PC-3 (cell line): ENCODE data around the gene HIGD2A. TPM values are rescaled to one million over a fixed set of nuclear protein-coding genes. Genes with fewer than 3 reads are reported as not detected.

Experiments used
- ATAC-seq: fragments of 200-7000 bp; cut with Tn5 transposase; 2 replicates; pipeline ENCODE4 v1.9.1; 2020; ENCODE audit warnings: mild to moderate bottlenecking, moderate library complexity
- BruUV-seq: library from RNA; stranded (reverse); fragments of 400-500 nt; replicated peaks from 2 replicates; lab custom pipeline; 2021; lab: Mats Ljungman, UMichigan
- CTCF ChIA-PET: fragments of 300-600 bp; sonication (Branson Sonifier 250); formaldehyde crosslinking; loops from one replicate; lab custom pipeline; 2022; ENCODE audit warnings: antibody characterized with exemption; lab: Charles Lee
- POLR2A ChIA-PET: fragments of 300-600 bp; sonication (Branson Sonifier 250); formaldehyde crosslinking; loops from one replicate; lab custom pipeline; 2022; ENCODE audit warnings: antibody characterized with exemption; ENCODE audit not compliant: unreplicated experiment; lab: Charles Lee
- DNase-seq: peaks from one replicate; pipeline ENCODE4 v3.0.0-alpha.2; 2015
- H2AFZ ChIP-seq: fragments of 300-600 bp; sonication (generic); 2 replicates; pipeline ENCODE4 v1.6.0; 2016; ENCODE audit warnings: antibody characterized with exemption, low read length
- H3F3A ChIP-seq: fragments of 300-600 bp; sonication (generic); one replicate; pipeline ENCODE4 v1.6.0; 2017; ENCODE audit warnings: antibody characterized with exemption, low read length, control low read depth, mild to moderate bottlenecking; ENCODE audit not compliant: unreplicated experiment
- H3K27ac ChIP-seq: fragments of 300-600 bp; sonication (generic); 2 replicates; pipeline ENCODE4 v1.5.1; 2016; ENCODE audit warnings: mild to moderate bottlenecking, low read length
- H3K27me3 ChIP-seq: fragments of 300-600 bp; sonication (generic); 2 replicates; pipeline ENCODE4 v1.6.1; 2016; ENCODE audit warnings: low read length, mixed read lengths
- H3K36me3 ChIP-seq: fragments of 300-600 bp; sonication (generic); 2 replicates; pipeline ENCODE4 v1.6.1; 2016; ENCODE audit warnings: low read depth, mixed run types, low read length, mixed read lengths
- H3K4me1 ChIP-seq: fragments of 300-600 bp; sonication (generic); 2 replicates; pipeline ENCODE4 v1.5.1; 2016; ENCODE audit warnings: low read length; ENCODE audit not compliant: insufficient read depth
- H3K4me2 ChIP-seq: fragments of 300-600 bp; sonication (generic); 2 replicates; pipeline ENCODE4 v1.6.0; 2016; ENCODE audit warnings: low read length
- H3K4me3 ChIP-seq: fragments of 300-600 bp; sonication (generic); 2 replicates; pipeline ENCODE4 v1.5.1; 2016; ENCODE audit warnings: mild to moderate bottlenecking, low read length, mixed read lengths
- H3K79me2 ChIP-seq: fragments of 300-600 bp; sonication (generic); 2 replicates; pipeline ENCODE4 v1.6.1; 2017; ENCODE audit warnings: low read length, mixed read lengths
- H3K9ac ChIP-seq: fragments of 300-600 bp; sonication (generic); 2 replicates; pipeline ENCODE4 v1.6.0; 2016; ENCODE audit warnings: mild to moderate bottlenecking, low read length
- H3K9me2 ChIP-seq: fragments of 300-600 bp; sonication (generic); replicated peaks from 2 replicates; pipeline ENCODE4 v1.6.1; 2016; ENCODE audit warnings: mixed run types, low read length, mixed read lengths
- H3K9me3 ChIP-seq: fragments of 300-600 bp; sonication (generic); 2 replicates; pipeline ENCODE4 v1.6.1; 2016; ENCODE audit warnings: low read length, mixed read lengths
- H4K20me1 ChIP-seq: fragments of 300-600 bp; sonication (generic); 2 replicates; pipeline ENCODE4 v1.6.1; 2016; ENCODE audit warnings: low read length, mixed read lengths
- CTCF ChIP-seq: fragments of 300-600 bp; sonication (generic); conservative IDR thresholded peaks from 2 replicates; pipeline ENCODE4 v1.5.1; 2017; ENCODE audit warnings: antibody characterized with exemption, low read depth, mild to moderate bottlenecking, low read length
- EZH2phosphoT487 ChIP-seq: fragments of 300-600 bp; sonication (generic); IDR thresholded peaks from 2 replicates; pipeline ENCODE4 v1.6.1; 2018; ENCODE audit warnings: mild to moderate bottlenecking, antibody characterized with exemption, low read length, borderline replicate concordance
- intact Hi-C: fragments of 100-400 bp; cut with micrococcal nuclease; formaldehyde crosslinking; loops from 2 replicates; pipeline ENCODE4 v1.9.0; 2023
- total RNA-seq: library from RNA; depleted of rRNA; stranded (reverse); fragments of >200 nt; gene quantifications from 2 replicates; pipeline ENCODE4 v1.2.3, GENCODE V29; 2014

Gene HIGD2A
- total RNA-seq, 1 experiment from 2014 or later, result 174 TPM

- no TSS peak for BruUV-seq
- H3K4me2 ChIP-seq, result peak within 1 kb of the TSS; percentile 92
- H3K27ac ChIP-seq, result peak within 1 kb of the TSS; percentile 69
- peaks cover 45% of the 10 kb centered on the region for H3K79me2 ChIP-seq
- H2AFZ ChIP-seq, result peak within 1 kb of the TSS; percentile 82
- CTCF ChIA-PET, result interaction anchor here (0.6 to 1.7 kb wide), 7 partner anchors 11 to 185 kb away, joined by 3 to 14 read pairs (median 5); partner anchors contain the start of gene FAF2
- no peaks in the 10 kb centered on the region for H3K27me3 ChIP-seq
- peak within 1 kb of the TSS; percentile 85 for H3K9ac ChIP-seq
- TF ChIP-seq CTCF (peak; percentile 58), EZH2phosphoT487 (no peak)
- ATAC-seq, result peak; percentile 83
- intact Hi-C loops, result loop anchor here (1.0 to 2.0 kb wide), 5 partner anchors 32 to 155 kb away; partner anchors contain the start of genes FAF2, KIAA1191 and RNF44
- H4K20me1 ChIP-seq, result peaks cover 13% of the 10 kb centered on the region; the same call in 1 of the 2 replicates
- peak; percentile 93 for DNase-seq
- POLR2A ChIA-PET, result interaction anchor here (0.6 kb wide), 2 partner anchors 10 to 122 kb away, joined by 3 read pairs; no protein-coding TSS in a partner anchor
- no peaks in the 10 kb centered on the region for H3F3A ChIP-seq
- H3K9me2 ChIP-seq, result no peaks in the 10 kb centered on the region
- no peaks in the 10 kb centered on the region for H3K9me3 ChIP-seq
- peaks cover 59% of the 10 kb centered on the region for H3K4me1 ChIP-seq
- no peaks in the 10 kb centered on the region for H3K36me3 ChIP-seq
- H3K4me3 ChIP-seq, result peak within 1 kb of the TSS; percentile 94
Measured at GRCh38 chr5:176415952-176416924, 27.7 kb downstream of the HIGD2A start, which contains the start of gene CLTB. CLTB (minus strand) TSS chr5:176416539; CDS start chr5:176416363, 176 bp downstream.

GRCh38 chr5:176416965-176417364, 28.4 kb downstream of the HIGD2A start:
- Histone ChIP-seq H3K4me3 (peak overlapping the region; percentile 38; the same call in 1 of the 2 replicates), H3K36me3 (no peaks in the 10 kb centered on the region), H2AFZ (peak overlapping the region; percentile 67), H3K4me2 (peak overlapping the region; percentile 74), H3K9ac (0 out of 2 replicates have a peak overlapping the region, but pooled peaks have one; percentile 19), H3K9me2 (no peaks in the 10 kb centered on the region), H3K27ac (0 out of 2 replicates have a peak overlapping the region, but pooled peaks have one; percentile 8), H4K20me1 (peaks cover 10% of the 10 kb centered on the region; the same call in 1 of the 2 replicates), H3K4me1 (peaks cover 52% of the 10 kb centered on the region), H3K9me3 (no peaks in the 10 kb centered on the region), H3K79me2 (peaks cover 42% of the 10 kb centered on the region), H3K27me3 (no peaks in the 10 kb centered on the region), H3F3A (no peaks in the 10 kb centered on the region)
- CTCF ChIA-PET, result interaction anchor here (0.6 to 1.7 kb wide), 5 partner anchors 11 to 153 kb away, joined by 3 to 14 read pairs (median 7); partner anchors contain the start of gene FAF2
- DNase-seq, result no peak
- TF ChIP-seq CTCF (no peak), EZH2phosphoT487 (no peak)
- POLR2A ChIA-PET, result no interaction called here
- no peak for ATAC-seq
- BruUV-seq, result no TSS peak
- intact Hi-C loops, result loop anchor here (1.0 to 2.0 kb wide), 4 partner anchors 31 to 154 kb away; partner anchors contain the start of genes FAF2 and RNF44
